Activated T-cell treated with anti-CD3 and anti-CD28 coated beads, Interleukin-2, amount 50 U/mL, for 48 hours (primary cell): Measurements from ENCODE around the gene FANCC.

Experiments used
- DNase-seq, 2 experiments: peaks; one replicate each; pipeline ENCODE4 v3.0.0-alpha.2; 2020

Gene FANCC

GRCh38 chr9:95080961-95081647, 236.4 kb downstream of the FANCC start:
- no peak for DNase-seq

DNA sequence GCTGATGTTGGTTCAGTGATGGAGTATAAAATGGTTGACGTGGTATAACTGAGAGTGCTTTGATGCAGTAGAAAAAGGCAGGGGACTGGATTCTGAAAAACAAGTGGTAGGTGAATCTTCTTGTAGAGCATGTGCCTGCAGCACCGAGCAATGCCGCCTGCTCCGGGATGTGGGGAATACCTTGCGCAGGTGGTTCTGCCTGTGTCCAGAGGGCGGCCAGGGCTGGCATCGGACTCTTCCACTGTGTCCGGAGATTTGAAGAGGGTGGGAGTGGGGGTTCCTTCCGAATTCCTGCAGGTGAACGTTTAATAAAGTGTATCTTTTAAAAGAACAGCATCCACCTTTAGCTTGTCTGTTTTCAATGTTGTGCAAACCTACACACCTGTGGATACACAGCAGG, 238.0 kb downstream of the FANCC start:
- DNase-seq, result no peak

DNA sequence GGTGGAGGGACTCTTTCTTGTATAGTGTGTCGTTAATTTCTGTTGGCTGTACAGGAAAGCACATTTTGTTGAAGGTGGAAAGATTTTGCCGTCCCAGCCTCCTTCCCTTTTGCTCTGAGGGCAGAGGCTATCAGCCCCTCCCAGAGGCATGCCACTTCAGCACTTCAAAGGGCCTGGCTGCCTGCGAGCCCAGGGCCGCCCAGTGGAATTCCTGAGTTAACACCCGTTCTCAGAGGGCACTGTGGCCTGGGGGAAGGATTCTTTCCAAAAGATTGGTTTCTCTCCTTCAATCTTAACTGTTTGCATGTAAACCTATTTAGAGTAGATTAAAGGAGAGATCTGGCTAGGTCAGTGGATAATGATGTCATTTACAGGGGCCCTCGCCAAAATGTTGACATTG, 238.6 kb downstream of the FANCC start:
- no peak for DNase-seq

DNA sequence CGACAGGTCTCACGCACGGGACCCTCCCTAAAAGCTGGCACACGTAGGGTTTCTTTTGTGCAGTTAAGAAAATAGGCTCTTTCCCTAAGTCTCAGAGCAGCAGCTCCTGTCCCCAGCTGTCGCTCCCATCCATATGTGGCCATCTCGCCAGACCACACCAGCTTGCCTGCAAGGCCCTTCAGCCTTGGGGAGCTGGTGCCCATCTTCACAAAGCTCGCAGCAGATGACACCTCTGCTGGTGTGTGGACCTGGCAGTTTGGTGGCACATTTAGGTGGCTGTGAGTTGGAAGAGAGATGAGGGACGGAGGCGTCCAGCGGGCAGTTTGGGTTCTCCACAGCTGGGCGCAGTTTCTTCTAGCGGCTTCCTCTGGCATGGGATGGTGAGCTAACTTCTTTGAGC, 239.0 kb downstream of the FANCC start:
- DNase-seq, result no peak

GRCh38 chr9:95077766-95078370, 239.6 kb downstream of the FANCC start:
- no peak for DNase-seq

- DNase-seq, result no peak
These were observed 240.3 kb downstream of the FANCC start for GRCh38 chr9:95077053-95077765.

DNA sequence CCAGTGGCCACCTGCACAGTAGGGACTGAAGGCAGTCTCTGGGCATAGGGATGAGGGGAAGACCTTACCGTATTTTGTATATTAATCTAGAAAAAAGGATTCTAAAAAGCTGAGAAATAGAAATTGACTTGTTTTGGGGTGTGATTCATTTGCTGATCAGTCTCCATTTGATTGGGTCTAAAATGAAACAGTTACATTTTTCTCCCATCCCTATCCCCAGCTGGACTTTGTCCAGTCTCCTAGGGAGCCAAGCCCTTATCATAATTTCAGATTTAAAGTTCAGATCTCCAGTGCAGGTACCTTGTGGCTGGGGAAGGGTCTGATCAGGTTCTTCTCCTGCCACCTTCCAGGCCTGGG, 240.8 kb downstream of the FANCC start:
- no peak for DNase-seq

DNA sequence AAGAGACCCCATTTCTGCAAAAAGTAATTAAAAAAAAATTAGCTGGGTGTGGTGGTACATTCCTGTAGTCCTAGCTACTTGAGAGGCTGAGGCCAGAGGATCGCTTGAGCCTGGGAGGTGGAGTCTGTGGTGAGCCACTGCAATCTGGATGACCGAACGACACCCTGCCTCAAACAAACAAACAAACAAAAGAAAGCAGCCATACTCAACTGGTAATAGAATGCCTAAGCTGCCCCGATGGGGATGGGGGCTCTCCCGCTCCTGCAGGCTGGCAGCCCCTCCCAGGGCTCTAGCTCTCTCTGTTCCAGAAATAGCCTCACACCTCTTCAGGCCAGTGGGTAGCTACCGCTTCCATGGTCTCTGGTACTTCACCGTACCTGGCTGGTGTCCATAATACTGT, 241.8 kb downstream of the FANCC start:
- DNase-seq, result no peak

GRCh38 chr9:95074632-95075031, 242.9 kb downstream of the FANCC start:
- no peak for DNase-seq

GRCh38 chr9:95073918-95074317, 243.6 kb downstream of the FANCC start:
- DNase-seq, result peak in 1 of 2 experiments; percentile 3

GRCh38 chr9:95073042-95073607, 244.4 kb downstream of the FANCC start:
- no peak for DNase-seq

GRCh38 chr9:95071925-95072324, 245.6 kb downstream of the FANCC start:
- DNase-seq, result no peak

- DNase-seq, result no peak
These were observed 246.1 kb downstream of the FANCC start for GRCh38 chr9:95071450-95071849.

DNA sequence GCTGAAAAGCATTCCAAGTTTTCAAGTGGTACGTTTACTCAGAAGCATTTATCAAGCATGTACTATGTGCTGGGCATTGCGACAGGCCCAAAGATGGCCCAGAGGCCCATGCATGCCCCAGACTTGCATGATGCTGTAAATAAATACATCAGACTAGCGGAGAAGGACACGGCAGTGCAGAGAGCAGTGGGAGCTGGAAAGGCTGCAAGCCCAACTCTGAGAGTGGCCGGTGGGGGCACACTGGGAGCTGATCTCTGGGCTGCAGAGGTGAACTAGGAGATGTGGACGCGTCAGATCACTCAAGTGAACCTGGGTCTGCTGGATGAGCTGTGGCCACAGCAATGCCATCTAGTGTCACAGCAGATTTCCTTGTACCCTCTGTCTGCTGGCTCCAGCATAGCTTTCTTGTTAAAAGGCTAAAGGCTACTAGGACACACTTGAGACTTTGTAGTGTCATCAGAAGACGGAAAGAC, 246.9 kb downstream of the FANCC start:
- DNase-seq, result no peak

DNA sequence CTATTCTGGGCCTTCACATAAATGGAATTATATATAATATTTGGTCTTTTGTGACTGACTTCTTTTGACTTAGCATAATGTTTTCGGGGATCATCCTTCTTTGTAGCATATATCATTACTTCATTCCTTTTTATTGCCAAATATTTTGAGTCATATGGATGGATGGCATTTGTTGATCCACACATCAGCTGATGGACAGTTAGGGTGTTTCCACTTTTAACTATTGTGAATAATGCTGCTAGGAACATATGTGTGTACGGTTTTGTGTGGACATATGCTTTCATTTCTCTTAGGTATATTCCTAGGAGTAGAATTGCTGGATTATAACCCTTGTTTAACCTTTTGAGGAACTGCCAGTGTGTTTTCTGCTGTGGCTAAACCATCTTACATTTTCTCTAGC, 249.6 kb downstream of the FANCC start:
- no peak for DNase-seq

GRCh38 chr9:95067057-95067456, 250.5 kb downstream of the FANCC start:
- no peak for DNase-seq

DNA sequence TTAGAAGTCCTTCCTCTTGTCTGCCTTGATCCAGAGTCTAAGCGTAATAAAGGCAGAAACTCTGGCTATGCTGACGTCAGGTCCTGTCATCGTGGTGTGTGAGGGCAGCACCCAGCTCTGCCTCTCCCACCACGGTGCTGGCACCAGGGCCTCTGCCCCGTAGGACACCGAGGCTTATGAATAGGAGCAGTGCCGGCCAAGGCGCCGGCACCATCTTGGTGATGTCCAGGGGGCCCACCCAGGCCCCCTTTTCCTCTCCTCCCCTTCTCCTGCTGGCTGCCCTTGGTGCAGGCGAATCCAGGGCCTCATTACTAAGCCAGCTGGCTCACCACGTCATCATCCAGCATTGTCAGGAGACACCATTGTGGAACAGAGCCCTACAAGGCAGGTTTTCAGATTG, 252.3 kb downstream of the FANCC start:
- no peak for DNase-seq

GRCh38 chr9:95063300-95063699, 254.2 kb downstream of the FANCC start:
- no peak for DNase-seq

DNA sequence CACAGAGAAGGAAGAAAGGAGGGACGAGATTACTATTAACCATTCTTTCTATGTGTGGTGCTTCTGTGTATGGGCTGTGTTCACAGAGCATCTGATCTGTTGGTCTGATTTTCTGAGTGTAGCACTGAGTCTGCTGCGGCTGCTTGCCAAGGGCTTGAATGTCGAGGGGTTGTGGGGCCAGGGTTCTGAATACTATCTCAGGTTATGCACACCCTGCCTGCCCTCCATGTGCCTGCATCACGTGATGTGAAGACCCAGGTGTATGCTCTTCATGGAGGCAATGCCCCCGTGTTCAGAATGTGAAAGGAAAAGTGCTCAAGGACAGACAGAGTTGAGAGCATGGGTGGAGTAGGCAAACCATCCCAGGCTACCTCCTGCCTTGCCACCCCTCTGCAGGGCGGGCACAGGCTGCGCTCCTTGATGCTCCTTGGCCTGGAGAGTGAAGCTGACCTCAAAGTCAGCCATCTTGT, 254.9 kb downstream of the FANCC start:
- no peak for DNase-seq

- no peak for DNase-seq
These were observed 255.5 kb downstream of the FANCC start for GRCh38 chr9:95061916-95062595.

DNA sequence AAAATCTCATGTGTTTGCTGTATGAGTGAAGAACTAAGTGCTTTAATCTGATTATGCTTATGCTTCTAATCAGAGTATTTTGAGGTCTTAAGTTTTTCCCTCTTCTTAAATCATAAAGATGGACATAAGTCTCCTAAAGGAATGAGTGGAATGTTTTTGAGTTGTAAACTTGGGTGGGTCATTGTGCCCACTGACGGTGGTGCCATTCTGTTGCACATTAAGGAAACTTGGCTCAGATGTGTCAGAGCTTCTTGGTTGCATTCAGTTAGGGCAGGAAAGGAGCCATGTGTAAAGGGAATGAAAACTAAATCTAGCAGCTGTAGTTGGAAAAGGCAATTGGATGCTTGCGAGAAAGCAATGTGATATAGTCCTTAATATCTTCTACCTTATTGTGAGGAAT, 256.6 kb downstream of the FANCC start:
- DNase-seq, result no peak

DNA sequence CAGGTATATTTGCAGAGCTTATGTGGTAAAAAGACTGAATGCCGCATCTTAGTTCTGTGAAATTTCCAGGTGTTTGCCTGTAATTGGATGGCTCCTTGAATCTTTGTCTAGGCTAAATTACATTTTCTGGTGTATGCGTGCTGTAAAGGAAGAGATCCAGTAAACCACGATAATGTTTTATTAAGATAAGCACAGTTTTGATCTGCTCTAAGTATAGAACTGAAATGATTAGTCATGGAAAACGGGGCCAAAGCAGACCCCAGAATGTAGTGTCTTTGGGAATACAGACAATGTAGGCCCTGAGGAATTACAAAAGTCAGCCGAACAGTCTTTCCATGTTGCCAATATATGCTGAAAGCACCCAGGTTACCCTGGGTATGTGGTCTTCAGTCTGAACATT, 257.3 kb downstream of the FANCC start:
- no peak for DNase-seq

GRCh38 chr9:95058795-95059386, 258.6 kb downstream of the FANCC start:
- no peak for DNase-seq
